HG03108 (cell line): ENCODE measurements around the gene S100A5.
"Not testable (repeated sequence)": the region's sequence is repeated elsewhere in the genome, so short reads cannot be mapped to it uniquely, and the experiment has no call there.

Experiments used
- ATAC-seq: cut with Tn5 transposase; IDR thresholded peaks from one replicate; pipeline ENCODE4 v1.9.1; 2021; ENCODE audit warnings: moderate library complexity; ENCODE audit not compliant: unreplicated experiment

The S100A5 gene

DNA sequence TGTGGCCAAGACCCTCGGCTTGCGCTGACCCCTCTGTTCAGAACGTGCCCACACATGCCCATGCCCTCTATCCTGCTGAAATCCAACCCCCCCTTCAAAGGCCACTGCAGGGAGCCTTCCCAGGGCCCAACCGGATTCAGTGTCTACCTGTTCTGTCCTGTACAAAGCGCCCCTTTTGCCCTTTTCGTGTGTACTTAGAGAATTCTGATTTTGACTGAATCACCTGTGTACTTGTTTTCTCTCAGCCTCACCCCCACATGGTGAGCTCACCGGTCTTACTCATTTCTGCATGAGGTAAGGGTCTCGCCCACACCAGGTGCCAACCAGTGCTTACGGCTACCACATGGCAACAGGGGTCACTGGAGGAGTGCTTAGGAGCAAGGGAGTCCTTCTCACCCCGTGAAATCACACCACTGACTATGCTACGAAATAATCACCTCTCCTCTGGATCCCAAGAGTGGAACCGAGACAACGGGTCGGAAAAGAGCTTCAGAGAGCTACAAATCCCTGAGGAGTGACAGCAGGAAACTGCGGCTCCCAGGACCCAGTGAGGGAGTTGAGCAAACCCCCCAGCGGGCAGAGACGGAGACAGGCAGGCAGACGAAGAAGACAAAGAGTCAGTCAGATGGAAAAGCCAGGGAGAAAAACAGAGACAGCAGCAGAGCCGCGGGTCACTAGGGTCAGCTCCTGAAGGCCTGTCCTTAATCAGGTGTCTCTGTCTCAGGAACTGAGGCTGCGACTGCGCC is 27.1 kb upstream of the S100A5 start:
- no peak for ATAC-seq

DNA sequence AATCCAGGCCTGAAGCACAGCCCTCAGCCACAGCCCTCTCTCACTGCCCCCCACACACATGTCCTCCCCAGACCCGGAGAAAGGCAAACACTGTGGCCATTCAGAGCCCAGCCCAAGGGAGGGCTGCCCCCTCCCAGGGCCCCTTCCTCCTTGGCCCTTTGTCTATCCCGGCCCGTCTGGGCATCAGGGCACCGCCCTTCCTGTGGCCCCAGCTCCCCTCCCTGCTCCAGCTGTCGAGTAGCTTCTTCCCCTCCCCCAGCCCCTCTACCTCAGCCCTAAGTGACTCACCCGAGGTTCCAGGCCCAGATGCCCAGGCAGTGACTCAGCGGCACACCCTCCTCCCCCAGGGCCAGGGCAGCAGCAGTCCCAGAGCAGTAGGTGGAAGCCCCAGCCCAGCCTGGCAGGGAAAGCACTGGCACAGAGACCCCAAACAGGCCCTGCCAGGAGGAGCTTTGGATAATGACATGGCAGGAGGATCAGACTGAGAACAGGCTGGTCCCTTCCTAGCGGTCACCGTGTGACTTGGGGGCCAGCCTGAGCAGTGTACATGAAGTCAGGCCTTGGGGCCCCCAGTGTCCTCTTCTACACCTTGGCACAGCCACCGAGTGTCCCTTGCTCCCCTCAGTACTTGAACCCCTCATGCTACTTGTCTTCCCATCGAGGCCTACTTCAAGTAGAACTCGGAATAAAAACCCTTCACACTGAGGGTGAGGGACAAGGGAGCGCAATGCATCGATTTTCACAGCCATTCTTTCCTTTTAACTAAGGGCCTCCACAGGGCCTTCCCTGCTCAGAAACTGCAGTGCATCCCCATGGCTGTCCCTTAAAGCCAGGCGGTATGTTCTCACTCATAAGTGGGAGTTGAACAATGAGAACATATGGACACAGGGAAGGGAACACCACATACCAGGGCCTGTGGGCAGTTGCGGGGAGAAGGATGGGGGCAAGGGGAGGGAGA is 26.0 kb upstream of the S100A5 start:
- peak; percentile 40 for ATAC-seq

DNA sequence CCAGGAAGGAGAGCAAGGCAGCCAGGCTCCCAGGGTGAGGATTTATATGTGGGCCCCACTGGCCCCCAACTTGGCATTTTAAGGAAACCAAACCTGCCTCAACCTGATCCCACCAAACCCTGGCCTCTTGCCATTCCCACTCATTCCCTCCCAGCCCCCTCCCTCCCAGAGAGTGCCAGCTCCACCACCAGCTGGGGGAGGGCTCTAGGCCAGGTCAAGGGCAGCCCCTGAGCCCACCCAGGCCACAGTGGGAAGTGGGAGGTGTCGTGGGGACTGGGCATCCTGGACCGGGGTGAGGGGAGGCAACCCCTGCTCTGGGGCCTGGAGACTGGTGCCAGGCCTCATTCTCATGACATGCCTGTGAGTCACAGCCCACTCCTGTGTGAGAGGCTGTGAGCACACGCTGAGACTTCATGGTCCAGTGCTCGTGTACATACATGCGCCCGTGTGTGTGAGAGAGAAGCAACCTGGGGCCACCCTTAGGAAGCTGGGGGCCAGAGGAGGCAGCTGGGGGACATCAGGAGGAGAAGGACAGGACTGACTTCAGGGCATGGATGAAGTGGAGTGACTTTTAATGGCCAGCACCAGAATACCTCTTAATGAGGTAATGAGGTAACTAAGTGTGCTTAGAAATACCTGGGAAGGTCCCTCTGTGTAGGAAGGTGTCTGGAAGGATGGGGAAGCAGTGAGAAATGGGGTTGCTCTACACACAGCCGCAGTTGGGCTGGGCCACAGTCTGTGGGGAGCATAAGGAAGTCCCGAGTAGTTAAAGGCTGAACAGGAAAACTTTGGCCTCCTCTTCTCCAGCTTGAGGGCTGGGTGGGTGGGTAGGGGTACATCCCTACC is 25.0 kb upstream of the S100A5 start, which contains the start of gene S100A2:
Gene S100A2, minus strand, starts transcription at position 316 of the 846 bp plus-strand sequence. CDS start 1,967 bp downstream, outside the sequence.
- ATAC-seq = no peak

- no peak for ATAC-seq
These were observed 23.3 kb upstream of the S100A5 start for GRCh38 chr1:153563991-153564390.

DNA sequence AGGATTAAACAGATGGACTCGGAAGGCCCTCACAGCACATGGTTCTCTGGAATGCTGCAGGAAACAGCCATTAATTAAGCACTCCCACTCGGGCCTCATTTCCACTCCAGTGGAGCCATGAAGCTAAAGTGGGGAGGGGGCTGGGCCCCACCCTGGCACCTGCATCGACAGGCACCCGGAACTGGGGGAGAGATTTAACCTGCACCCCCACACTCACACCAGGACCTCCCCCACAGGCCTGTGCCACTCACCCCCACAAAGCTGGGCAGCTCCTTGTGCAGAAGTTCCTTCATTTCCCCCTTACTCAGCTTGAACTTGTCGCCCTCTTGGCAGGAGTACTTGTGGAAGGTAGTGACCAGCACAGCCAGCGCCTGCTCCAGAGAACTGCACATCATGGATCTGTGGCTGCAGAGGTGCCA is 22.8 kb upstream of the S100A5 start:
- ATAC-seq = no peak

DNA sequence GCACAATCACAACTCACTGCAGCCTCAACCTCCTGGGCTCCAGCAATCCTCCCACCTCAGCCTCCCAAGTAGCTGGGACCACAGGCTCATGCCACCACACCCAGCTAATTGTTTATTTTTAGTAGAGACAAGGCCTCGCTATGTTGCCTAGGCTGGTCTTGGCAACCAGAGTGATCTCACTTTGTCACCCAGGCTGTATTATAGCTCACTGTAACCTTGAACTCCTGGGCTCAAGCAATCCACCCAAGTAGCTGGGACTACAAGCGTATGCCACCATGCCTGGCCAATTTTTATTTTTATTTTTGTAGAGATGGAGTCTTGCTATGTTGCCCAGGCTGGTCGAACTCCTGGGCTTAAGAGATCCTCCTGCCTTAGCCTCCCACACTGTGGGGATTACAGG is 21.3 kb upstream of the S100A5 start:
- ATAC-seq = not testable (repeated sequence)

- ATAC-seq = no peak
These were observed 20.8 kb upstream of the S100A5 start for GRCh38 chr1:153561466-153561985.

DNA sequence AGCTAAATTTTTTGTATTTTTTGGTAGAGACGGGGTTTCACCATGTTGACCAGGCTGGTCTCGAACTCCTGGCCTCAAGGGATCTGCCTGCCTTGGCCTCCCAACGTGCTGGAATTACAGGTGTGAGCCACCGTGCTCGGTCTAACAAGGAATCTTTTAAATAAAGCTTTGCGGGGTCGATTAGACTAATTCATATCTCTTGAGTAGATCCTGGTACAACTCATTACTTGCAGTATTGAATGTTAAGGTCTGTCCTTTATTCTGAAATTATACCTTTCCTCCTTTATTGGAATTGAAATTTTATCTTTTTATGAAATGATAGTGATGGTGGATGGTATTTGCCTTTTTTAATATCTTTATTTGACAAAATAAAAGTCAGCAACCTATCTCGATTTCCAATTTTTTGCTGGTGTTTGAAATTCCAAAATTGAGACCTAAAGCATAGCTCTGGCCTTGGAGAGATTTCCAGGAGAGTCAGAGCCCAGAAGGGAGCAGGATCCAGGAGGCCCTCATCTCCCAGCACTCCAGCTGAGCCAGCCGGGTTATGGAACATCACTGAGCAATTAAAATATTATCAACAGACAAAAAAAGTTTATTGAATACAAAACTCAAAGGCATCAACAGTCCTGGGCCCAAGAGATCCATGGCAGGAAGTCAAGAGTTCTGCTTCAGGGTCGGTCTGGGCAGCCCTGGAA is 20.2 kb upstream of the S100A5 start:
- no peak for ATAC-seq

GRCh38 chr1:153560241-153560640 is 19.5 kb upstream of the S100A5 start:
- ATAC-seq = no peak

DNA sequence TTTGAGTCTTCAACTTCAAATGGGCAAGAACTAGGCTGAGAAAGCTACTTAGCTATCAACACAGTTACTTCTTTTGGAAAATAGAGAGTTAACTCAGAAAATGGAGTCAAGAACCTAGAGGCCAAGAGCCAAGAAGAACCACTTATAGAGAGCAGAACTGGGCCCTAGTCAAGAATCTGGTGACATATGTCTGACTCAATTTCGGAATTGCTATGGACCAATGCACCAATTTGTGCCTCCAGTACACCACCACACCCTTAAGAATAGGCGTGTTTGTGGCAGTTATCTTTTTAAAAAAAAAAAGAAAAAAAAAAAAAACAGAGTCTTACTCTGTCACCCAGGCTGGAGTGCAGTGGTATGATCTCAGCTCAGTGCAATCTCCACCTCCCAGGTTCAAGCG is 17.1 kb upstream of the S100A5 start:
- no peak for ATAC-seq

DNA sequence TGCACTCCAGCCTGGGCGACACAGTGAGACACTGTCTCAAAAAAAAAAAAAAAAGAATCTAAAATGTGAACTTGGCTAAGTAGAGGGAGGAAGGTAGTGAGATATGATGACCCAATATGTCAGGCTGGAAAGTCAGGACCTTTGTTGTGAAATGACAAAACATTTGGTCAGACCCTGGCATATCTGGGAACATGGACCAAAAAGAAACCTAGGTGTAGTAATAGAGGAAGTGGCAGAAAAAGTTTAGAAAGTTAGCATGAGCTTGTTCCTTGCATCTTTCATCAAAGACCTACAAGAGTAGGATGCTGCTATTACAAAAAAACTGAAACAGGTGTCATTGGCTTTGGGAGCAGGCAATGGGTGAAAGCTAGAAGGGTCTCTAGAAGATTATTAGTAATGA is 15.6 kb upstream of the S100A5 start:
- no peak for ATAC-seq

DNA sequence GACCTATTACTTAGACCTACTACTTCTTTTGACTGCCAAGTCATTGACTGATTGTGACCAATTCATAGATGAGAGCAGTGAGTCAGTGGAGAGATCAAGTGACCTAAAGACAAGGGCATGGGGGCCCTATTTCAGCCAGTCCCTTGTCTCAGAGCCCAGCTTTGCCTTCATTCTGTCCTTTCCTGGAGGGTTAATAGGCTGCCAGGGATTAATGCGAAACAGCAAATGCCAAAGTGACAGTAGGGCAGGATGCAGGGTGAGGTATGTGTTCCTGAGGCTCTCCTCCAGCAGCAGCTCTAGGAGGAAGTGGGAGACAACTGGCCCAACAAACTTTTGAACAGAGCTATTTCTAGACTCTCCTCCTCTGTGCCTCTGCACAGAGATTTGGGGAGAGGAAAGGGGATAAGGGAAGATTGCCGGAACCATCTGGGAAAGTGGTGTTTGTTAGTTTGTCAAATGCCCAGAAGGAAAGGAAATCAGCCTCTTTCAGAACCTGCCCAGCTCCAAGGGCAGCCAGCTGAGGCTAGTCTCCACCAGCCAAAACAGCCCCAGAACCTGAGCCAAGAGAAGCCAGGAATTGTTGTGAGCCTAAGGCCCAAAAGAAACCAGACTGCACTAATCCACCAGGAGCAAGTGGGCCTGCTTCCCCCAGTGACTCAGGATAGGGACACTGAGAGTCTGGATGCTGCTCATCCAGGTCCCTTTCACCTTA is 13.3 kb upstream of the S100A5 start:
- ATAC-seq = no peak

DNA sequence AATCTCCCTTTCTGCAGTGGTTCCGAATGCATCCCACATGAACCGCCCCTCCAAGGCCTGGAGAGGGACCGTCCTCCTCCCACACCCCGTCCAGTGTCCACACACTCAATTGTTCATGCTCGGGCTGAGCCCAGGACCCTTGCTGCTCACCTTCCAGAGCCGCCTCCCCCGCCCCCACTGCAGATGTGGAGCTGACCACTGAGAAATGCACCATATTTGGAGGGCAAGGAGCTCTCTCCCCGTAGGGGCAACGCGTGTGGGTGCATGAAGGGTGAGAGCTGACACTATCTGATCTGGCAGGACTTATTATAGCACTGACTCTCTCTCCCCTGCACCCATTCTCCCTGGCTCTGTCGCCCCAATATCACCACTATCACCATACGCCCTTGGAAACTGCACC is 12.4 kb upstream of the S100A5 start:
- ATAC-seq = no peak

- ATAC-seq = no peak
These were observed 11.6 kb upstream of the S100A5 start for GRCh38 chr1:153552335-153552734.

DNA sequence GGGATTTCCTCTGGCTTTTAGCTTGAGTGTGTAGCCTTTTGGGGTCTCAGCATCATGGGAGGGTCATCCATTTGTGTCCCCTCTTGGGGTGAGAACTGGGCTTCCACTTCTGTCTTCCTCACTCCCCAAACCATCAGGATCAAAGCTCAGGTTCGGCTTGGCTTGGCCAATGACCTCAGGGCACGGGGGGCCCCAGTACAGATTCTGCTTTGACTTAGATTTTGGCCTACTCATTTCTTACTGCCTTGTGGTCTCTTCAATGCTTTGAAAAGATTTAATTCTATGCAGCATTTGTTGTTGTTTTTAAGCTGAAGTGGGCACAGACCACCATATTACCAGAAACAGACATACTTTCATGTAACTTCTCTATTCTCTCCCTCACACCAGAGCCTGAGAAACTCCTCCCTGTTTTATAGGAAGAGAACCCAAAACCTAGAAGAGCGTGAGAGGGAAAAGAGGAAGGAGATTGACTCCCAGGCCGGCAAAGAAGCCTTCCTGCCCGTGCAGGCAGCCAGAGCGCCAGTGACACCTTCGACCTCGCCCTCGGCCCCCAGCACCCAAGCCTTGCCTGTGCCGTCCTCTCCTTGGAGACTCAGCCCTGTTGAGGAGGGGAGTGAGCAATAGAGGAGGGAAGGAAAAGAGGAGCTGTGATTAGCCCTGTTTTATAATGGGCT is 10.2 kb upstream of the S100A5 start:
- no peak for ATAC-seq

DNA sequence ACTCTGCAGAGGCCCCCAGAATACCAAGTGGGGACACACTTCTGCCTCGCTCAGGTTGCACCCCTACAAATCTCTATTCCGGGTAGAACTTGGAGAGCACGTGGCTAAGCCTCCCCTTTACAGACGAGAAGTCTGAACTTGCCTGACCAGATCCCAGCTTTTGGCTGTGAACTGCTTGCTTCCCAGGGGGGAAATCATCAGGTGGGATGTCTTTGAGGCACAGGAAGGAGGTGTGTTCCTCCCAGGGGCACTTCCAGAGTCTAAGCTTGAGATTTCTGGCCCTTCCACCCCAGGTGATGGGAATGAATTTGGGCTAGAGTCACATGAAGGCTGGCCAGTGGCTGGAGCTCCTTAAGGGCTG is 9.6 kb upstream of the S100A5 start:
- no peak for ATAC-seq

DNA sequence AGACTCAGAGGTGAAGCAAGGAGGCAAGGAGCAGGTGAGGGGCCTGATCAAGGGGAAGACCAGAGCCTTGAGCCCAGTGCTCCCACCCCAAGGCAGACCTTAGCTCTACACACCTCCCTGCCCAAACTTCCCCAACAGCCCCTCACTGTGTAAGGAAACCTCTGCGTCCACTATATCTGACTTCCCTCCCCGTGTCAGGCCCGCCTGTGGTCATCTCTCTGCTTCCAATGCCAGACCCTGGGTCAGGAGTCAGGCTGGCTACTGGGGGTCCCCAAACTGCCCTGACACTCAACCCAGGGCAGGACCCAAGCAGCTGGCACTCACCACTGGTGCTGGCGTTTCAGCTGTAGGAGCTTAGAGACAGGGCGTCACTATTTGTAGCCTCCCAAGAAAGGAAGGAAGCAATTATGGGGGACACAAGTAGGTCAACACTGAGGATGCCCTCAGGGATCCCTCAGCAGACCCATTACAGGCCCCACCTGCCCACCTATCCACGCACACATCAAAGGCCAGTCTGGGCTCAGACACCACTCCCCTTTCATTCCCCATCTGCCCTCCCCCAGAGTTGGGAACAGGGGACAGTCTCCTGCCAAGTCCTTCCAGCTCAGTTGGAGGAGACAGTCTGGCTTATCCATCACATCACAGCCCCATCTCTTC is 9.1 kb upstream of the S100A5 start:
- no peak for ATAC-seq
